GM19240 (cell line): Measurements from ENCODE around the gene IL17F.
"Not testable (repeated sequence)": the region's sequence is repeated elsewhere in the genome, so short reads cannot be mapped to it uniquely, and the experiment has no call there.

Source experiments
- DNase-seq: peaks from one replicate; pipeline ENCODE4 v3.0.0; 2011; ENCODE audit warnings: low spot score; ENCODE audit not compliant: insufficient read length

Gene IL17F

DNA sequence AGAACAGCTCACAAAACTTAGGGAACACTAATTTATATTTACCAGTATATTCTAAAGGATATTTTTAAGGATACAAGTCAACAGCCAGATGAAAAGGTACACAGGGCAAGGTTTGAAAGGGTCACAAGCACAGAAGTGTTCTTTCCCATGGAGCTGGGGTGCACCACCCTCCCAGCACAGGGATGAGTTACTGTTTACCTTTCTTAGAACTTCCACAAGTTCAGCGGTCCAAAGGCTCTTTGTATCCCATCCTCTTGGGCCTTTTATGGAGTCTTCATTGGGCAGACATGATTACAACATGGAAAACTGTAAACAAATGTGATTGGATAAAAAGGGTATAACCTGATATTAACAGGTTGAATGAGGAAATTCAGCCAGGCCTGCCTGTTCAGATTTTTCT is 1.1 kb upstream of the IL17F start:
- DNase-seq, result no peak

DNA sequence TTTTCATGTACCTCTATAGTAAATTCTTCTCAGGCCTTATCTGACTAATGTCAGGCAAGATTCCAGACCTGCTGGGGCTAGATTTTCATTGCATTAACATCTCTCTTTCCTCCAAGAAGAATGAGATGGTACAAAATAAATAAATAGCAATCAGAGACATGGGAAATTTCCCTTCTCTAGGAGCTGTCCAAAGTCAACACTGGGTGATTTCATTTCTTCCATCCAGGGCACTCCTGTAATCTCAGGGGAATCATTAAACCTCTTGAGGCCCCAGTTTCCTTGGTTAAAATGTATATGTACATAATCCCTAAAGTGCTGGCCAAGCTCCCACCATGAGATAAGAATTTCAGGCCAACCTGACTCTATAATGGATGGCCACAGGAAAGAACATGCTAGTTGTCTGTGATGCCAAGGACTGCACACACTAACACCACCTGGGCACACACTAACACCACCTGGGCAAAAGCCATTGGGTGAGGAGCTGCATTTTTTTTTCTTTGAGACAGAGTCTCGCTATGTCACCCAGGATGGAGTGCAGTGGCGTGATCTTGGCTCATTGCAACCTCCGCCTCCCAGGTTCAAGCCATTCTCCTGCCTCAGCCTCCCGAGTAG is 912 bp downstream of the IL17F start:
- no peak for DNase-seq

DNA sequence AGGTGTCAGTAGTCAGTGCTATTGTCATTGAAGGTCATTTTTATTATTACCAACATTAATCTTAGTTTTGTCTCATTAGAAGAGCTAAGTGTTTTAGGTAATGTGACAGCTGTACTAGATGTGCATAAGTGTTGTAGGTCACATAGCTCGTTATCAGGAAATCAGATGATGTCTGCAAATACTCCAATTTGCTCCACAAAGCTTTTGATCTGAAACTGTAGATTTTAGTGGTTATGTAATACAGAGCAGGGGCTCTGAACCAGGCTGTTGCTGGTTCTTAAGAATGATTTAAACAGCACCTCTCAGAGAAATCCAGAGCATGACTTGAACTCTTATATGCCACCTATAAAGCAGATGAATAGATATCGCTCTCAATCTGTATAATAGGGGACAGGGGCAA is 2.5 kb downstream of the IL17F start:
- DNase-seq, result no peak

DNA sequence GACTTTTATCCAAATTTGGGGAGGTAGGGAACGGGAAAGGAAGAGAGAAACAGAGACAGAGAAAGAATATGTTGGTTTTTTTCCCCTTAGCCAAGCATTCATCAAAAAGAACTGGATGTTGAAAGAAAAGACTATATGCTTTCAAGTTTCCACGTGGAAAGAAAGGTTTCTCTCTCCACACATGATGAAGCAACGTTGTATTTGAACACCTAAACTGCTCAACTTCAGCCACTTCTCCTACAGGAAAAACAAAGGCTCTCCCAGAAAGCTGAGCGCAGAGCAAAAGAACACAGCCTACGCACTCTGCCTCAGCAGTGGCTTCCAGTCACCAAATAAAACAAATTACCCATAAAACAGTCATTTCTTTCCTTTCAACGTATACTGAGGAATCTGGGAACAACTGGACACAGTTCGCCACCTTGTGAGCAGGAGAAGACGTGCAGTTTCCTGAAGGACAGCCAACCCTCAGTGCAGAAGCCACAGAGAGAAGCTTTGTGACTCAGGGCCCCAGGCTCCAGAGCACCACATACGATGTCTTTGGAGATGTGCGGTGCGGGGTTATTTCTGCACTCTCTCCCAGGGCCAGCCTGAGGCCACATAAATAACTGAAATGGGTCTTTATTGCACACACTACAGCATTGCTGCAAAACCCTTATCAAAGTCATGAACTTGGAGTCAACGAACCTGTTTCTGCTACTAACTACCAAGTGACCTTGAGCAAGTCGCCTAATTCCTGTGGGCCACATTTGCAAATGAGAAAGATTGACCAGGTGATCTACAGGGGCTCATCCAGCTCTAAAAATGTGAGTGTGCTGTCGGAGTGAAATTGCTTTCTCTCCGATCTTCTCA is 10.1 kb downstream of the IL17F start:
- peak; percentile 32 for DNase-seq

DNA sequence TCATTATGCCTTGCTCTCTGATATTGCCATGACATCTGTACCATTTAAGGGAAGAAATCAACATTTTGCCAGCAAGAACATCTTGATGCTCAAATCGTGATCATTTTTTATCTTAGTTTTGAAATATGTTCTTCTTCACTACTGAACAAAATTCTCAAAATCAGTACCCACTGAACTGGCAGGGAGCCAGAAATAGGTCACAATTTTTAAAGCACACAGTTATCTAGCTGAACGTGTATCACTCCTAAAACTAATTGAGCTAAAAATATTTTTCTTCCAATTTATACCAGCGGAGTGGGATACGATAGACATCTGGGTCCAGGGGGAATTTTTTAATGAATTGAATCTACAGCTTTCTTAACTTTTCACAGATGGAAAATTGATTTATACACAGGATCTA is 11.3 kb downstream of the IL17F start:
- no peak for DNase-seq

DNA sequence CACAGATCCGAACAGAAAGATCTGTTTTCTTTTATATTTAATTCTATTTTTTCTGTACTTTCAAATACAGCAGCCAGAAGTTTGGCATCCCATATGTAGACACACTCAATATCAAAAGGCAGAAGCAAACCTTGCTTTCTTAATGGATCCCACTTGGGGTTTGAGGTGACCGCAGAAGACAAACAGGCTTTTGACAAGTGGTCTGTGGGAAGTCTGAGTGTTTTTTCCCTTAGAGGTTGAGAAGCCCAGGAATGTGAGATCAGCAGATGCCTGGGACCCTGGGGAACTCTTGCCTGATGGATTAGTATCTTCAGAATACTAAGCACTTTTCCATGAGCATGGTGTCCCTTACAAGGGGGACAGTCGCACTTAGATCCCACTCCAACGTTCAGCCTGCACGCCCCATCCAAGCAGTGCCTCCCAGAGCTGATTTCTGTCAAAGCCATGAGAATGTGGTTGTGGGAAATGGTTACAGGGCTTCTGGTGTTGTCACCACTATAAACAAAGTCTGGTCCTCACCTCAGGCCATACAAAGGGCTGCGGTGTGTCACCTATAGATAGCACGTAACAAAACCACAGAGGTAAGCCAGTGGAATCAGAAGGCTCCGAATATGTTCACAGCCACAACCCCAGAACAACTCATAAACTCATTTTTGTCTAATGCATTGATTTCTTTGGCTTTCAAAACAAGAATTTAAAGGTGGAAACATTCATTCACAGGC is 12.7 kb downstream of the IL17F start:
- no peak for DNase-seq

DNA sequence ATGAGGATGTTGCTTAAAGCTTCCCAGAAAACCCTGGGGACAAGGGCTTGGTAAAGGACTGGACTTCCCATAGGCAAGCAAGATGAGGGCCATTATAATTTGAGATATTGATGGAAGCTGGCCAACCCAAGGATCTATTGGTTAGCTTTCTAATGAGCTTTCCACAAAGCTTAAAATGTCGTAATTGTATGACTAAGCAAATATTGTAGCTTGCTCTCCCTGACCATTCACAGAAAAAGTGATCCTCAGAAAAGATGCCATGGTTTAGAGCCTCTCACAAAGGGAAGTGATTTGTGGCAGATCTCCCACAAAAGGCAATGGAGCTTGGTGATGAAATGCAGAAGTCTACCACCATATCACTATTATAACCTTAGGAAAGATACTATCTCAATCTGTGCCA is 13.6 kb downstream of the IL17F start:
- no peak for DNase-seq

DNA sequence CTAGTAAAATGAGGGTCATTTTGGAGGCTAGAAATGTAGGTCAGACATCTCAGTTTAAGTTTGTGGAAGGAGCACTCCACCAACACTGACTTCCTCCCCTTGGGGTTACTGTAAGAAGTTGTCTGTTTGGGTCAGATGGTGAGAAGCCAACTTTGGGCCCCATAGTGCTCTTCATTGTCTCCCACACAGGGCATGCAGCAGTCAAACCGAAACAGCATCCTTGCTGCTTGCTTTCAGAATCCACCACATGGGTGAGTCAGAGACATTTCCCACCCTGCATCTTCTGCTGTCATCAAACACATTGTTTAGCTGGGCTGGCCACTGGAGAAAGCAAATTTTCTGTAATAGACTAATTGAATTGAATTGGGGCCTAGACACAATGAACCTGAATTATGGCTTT is 16.8 kb downstream of the IL17F start:
- peak; percentile 59 for DNase-seq

DNA sequence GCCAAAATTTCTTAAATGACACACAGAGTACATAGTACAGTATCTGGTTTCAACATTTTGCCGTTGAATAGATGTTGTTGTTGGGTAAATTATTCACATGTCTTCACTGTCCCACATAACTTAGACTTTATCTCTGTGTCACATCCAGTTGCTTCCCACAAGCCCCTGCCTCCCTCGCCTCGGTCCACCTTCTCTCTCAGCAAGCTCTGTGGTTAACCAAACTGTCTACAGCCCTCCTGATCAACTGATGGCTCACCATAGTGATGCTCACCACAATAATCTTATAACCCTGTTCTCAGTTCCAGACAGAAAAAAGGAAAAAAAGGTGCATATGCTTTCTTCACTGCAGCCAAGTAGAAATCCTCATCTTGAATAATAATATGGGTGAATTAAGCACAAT is 23.0 kb downstream of the IL17F start:
- no peak for DNase-seq

DNA sequence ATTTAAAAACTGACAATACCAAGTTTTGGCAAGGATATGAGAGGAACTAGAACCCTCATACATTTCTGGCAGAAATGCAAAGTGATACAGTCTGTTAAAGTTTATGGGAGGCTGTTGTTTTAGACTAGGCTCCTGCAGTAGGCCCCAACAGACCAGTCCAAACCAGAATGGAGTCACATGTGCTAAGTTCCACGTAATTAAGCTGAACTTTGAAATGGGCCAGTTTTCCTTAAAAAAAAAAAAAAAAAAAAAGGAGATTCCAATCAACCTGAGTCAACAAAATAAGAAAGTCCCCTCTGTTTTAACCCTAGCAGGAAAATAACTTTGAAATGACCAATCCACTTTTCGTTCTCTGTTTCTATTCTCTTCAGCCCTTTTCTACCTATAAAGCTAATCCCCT is 26.5 kb downstream of the IL17F start:
- DNase-seq, result no peak

DNA sequence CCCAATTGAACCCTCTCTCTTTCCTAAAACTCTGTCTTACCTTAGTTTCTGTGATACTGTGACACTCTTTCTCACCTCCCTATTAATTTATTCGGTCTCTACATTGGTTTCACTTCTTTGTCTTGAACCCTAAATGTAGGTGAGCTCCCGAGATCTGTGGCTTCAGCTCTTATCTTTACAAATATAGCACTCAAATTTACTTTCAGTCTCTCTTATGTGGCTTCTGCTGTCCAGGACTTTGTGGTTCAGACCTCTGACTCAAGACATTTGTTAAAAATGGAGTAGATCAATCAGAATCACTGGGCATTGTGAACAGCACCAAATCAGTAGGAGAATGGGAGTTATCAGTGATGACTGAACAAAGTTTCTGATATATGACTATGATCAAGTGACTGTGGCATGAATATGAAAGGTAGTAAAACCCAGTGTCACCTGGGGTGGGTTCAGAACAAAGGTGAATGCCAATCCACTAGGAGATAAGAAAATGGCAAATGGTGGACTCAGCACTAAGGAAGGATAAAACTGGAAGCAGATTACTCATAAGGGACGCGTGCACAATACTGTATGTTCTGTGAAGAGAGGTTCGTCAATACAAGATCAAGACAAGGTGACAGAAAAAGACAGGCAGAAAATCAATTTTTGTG is 27.2 kb downstream of the IL17F start:
- DNase-seq, result no peak

DNA sequence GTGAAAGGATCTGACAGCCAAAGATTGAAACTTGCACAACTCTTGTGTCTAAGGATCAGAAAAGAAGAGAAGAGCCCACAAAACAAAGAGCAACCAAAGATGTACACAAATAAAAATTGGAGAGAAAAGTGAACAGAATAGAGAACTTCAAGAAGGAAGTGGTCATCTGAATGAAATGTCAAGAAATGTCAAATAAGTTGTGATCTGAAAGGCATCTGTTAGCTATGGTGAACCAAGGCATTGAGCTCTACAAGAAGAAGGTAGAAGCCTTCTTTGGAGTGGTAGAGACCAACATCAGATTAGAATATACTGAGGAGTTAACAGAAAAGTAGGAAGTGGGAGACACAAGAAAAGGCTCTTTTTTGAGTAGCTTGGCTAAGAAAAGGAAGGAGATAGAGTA is 28.5 kb downstream of the IL17F start:
- DNase-seq, result no peak

DNA sequence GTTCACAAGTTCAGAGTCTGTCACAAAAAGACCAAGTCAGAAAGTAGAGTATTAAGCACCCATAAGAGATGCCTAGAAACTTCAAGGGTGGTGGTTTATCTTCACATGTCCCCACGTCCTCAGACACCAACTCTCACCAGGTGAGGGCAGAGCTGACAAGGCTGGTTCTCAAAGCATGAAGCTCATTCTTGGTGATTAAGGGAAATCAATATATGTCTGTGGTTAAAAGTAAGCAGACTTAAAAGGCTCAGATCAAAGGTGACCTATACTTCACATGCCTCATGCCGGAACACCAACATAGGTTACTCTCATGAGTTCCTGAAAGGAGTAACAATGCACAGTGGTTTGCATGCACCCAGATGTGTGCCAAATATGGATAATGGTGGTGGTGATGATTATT is 31.2 kb downstream of the IL17F start:
- no peak for DNase-seq

DNA sequence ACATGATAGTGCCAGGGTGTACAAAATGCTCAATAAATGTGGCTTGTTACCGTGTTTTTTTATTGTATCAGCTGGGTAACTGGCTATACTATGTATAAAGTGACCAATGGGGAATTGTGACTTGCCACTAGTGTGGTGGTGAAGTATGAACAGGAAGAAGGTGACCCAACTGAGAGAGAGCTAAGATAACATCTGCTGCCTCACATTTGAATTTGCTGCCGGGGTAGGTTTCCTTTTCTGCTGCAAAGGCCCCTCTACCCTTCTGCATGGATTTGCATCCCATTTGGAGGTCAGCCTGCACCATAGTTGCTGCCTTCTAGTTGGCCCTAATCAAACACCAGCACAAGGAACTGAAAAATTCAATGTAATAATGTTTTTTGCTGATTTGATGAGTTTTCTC is 34.1 kb downstream of the IL17F start:
- peak; percentile 55 for DNase-seq

DNA sequence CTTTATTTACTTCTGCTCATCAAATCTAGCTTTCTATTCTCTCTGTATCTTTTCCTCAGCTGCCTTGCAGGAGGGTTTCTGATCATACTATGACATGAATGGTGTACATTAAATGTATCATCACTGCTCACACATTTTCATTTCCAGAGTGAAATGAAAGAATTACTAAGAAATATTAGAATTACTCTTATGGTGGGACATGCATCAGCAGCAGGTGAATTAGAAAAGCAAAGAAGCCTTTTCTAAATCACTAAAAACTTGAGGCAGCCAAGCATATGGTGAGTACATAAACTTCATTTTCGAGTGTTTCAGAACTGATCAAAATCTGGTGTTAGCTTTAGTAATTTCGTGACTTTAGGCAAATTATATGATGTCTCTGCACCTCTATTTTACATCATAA is 34.5 kb downstream of the IL17F start:
- DNase-seq, result no peak

DNA sequence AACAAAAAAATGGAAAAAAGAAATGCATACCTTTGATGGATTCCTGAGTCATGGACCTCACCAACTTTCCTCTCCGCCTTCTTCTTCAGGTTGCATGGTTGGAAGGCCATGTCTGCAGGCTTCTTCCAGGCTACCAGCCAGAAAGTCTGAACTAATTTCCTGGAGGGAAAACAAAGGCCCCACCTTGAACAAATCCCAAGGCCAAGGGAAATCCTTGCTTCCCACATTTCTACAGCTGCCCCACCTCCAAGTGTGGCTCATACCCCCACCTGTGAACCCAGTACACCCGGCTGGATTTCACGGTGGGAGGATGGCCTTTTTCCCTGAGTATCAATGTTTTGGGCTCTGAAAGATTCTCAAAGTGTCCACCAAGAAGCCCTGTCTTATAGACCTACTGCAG is 35.7 kb downstream of the IL17F start:
- no peak for DNase-seq

DNA sequence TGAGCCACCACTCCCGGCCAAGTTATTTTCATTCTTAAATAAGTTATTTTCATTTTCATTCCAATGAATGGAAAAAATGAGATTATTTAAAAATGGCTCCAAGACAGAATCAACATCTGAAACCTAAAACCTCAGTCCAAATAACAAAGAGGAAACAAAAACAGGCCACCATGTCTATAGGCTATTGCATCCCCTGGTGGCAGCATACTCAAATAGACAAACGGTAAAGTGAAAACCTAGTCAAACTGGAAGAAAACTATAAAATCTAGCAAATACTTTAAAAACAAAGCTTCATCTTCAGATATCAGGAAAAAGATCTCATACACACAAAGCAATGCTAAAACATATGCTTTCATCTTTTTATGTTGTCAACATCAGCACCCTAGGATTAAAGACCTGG is 37.2 kb downstream of the IL17F start:
- no peak for DNase-seq

DNA sequence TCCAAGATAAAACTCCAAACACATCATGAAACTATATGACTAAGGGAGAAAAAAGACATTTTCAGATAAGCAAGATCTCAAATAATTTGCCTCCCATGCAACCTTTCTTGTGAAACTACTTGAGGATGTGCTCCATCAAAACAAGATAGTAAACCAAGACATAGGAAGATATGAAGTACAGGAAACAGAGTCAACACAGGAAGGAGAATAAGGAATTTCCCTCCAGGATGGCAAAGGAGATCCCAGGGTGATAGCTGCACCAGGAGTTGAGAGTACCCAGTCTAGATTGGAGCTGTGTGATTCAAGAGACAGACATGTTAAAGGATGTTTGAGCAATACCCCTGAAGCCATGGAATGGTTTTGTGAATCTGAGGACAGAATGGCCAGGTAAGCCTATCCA is 42.8 kb downstream of the IL17F start:
- DNase-seq, result no peak

DNA sequence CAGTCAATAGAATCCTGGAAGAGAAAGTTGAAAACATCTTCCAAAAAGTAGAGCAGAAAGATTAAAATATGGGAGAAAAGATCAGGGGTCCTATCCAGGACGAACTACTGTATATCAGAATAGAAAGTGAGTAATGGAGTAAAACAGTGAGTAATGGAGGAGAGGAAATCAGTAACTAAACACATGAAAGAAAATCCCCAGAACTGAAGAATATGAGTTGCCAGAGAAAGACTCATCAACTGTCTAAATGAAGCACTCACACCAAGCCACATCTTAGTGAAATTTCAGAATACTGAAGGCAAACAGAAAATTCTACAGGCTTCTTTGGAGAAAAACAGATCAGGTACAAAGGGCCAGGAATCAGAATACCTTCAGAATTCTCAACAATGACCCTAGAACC is 43.3 kb downstream of the IL17F start:
- no peak for DNase-seq

DNA sequence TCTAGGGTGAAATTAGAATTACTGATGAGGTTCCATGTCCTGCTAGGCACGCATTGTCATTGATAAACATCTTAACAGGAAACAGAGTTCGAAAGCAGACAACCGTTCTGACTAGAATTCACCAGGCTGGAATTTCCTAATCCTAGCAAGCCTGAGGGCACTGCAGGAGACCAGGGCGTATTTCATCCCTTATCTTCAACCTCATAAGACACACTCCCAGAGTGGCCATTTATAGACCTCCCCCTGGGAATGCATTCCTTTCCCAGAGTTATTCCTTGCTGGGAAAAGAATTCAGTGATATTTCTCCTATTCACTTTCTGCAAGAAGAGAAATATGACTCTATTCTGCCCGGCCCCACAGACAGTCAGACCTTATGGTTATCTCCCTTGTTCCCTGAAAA is 44.2 kb downstream of the IL17F start:
- not testable (repeated sequence) for DNase-seq

DNA sequence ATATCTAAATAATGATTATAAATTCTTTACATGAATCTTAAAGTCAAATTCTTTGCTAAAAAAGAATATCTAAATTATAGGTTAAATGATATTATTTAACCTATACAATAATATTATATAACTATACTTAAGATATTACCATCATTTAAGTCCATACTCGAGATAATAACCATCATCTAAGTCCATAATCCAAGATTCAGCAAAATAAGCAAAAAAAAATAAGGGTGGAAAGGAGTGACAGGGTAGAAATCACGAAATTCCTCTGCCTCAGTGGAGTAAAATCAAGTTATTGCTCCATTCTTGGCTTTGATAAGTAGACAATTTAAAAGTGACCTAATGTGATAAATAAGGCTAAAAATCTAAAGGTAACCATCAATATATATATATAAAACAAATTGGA is 48.4 kb downstream of the IL17F start:
- no peak for DNase-seq

DNA sequence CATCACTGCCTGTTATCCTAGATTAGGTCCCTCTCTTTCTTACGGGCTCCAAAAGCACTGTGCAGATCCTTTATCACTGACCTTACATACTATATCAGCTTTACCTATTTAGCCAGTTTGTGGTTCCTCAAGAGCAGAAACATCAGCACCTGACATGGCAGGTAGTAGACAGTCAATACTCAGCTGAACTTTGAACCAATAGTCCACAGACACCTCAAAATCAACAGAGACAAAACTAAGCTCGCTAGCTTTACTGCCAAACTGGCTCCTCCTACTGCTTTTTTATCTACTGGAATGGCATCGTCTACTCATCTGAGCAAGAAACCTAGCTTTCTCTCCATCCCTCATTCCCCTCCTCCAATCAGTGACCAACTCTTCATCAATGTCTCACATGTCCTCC is 52.5 kb downstream of the IL17F start:
- no peak for DNase-seq
